ENCODE results near the gene CASTOR2. TPM values are rescaled to one million over a fixed set of nuclear protein-coding genes. Genes with fewer than 3 reads are reported as not detected.

CASTOR2 gene
- total RNA-seq, 2 donors from 2014 or later = 4.4 to 5.6 TPM

GRCh38 chr7:75018570-75019364 is 54.3 kb downstream of the CASTOR2 start:
- no peaks in the 10 kb centered on the region for H3K4me1 Mint-ChIP-seq (ENCODE audit: low read depth)
- DNase-seq (no peak), ATAC-seq (replicated peaks in 1 of 2) (peak in 1 of 2 donors; percentile 20)
- no peaks in the 10 kb centered on the region for H3K9me3 Mint-ChIP-seq
- no peak overlapping the region for H3K27ac Mint-ChIP-seq
- H3K27me3 Mint-ChIP-seq (ENCODE audit: low read depth) = no peaks in the 10 kb centered on the region
- H3K36me3 Mint-ChIP-seq (ENCODE audit: insufficient read depth in 2 of 2) = no peaks in the 10 kb centered on the region
- H3K4me3 Mint-ChIP-seq = no peak overlapping the region

GRCh38 chr7:75019800-75020199 is 55.3 kb downstream of the CASTOR2 start:
- no peak for DNase-seq
- no peaks in the 10 kb centered on the region for H3K4me1 Mint-ChIP-seq (ENCODE audit: low read depth)
- H3K4me3 Mint-ChIP-seq = no peak overlapping the region
- ATAC-seq (replicated peaks in 1 of 2) = no peak
- no peaks in the 10 kb centered on the region for H3K27me3 Mint-ChIP-seq (ENCODE audit: low read depth)
- no peaks in the 10 kb centered on the region for H3K9me3 Mint-ChIP-seq
- no peaks in the 10 kb centered on the region for H3K36me3 Mint-ChIP-seq (ENCODE audit: insufficient read depth in 2 of 2)
- no peak overlapping the region for H3K27ac Mint-ChIP-seq

DNA sequence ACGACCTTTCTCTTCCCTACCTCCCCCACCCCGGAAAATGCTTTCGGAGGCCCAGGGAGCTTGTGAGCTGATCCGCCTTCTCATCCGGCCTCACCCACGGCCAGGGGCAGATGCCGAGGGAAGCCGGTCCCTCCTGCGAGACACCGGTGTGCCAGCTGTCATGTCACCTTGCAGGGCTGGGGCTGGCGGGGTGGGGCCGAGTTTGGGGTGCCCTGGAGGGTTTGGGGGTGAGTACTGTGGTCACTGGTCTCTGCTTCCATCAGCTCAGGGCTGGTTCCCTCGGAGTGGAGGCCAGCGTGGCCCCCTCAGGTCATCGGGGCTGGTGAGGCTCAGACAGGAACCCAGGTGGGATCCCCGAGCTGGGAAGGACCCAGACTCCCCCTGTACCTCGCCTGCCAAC is 60.4 kb downstream of the CASTOR2 start:
- no peaks in the 10 kb centered on the region for H3K36me3 Mint-ChIP-seq (ENCODE audit: insufficient read depth in 2 of 2)
- no peak overlapping the region for H3K4me3 Mint-ChIP-seq
- DNase-seq = no peak
- H3K27ac Mint-ChIP-seq = no peak overlapping the region
- H3K4me1 Mint-ChIP-seq (ENCODE audit: low read depth) = no peaks in the 10 kb centered on the region
- H3K9me3 Mint-ChIP-seq = no peaks in the 10 kb centered on the region
- ATAC-seq (replicated peaks in 1 of 2) = no peak
- H3K27me3 Mint-ChIP-seq (ENCODE audit: low read depth) = no peaks in the 10 kb centered on the region

GRCh38 chr7:75028299-75028698 is 63.8 kb downstream of the CASTOR2 start:
- ATAC-seq (replicated peaks in 1 of 2) (no peak), DNase-seq (no peak)
- no peaks in the 10 kb centered on the region for H3K9me3 Mint-ChIP-seq
- no peak overlapping the region for H3K4me3 Mint-ChIP-seq
- peaks cover 0 to 4% of the 10 kb centered on the region in 2 donors for H3K36me3 Mint-ChIP-seq (ENCODE audit: insufficient read depth in 2 of 2)
- no peak overlapping the region for H3K27ac Mint-ChIP-seq
- no peaks in the 10 kb centered on the region for H3K4me1 Mint-ChIP-seq (ENCODE audit: low read depth)
- no peaks in the 10 kb centered on the region for H3K27me3 Mint-ChIP-seq (ENCODE audit: low read depth)

GRCh38 chr7:75033064-75033463 is 68.6 kb downstream of the CASTOR2 start:
- DNase-seq = no peak
- ATAC-seq (replicated peaks in 1 of 2) = no peak
- H3K27ac Mint-ChIP-seq = no peak overlapping the region
- peaks cover 0 to 4% of the 10 kb centered on the region in 2 donors for H3K36me3 Mint-ChIP-seq (ENCODE audit: insufficient read depth in 2 of 2)
- no peak overlapping the region for H3K4me3 Mint-ChIP-seq
- no peaks in the 10 kb centered on the region for H3K4me1 Mint-ChIP-seq (ENCODE audit: low read depth)
- H3K9me3 Mint-ChIP-seq = no peaks in the 10 kb centered on the region
- H3K27me3 Mint-ChIP-seq (ENCODE audit: low read depth) = no peaks in the 10 kb centered on the region

DNA sequence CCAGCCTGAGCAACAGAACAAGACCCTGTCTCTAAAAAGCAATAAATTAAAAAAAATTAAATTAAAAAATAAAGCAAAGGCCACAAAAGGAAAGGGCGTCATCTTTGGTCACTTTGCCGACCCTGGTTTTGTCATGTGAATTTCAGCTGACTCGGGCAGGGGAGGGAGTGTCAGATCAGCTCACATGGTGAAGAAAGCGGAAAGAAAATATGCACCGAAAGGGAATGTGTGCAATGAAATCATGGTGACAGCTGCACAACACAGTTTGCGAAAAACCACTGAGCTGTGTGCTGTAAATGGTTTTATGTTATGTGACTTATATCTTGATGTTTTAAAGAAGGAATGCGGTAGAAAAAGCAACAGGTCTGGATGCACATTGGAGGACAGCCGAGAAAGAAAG is 69.3 kb downstream of the CASTOR2 start:
- ATAC-seq (replicated peaks in 1 of 2) (no peak), DNase-seq (no peak)
- Mint-ChIP-seq H3K4me3 (no peak overlapping the region), H3K27ac (no peak overlapping the region), H3K4me1 (ENCODE audit: low read depth) (no peaks in the 10 kb centered on the region), H3K9me3 (no peaks in the 10 kb centered on the region), H3K36me3 (ENCODE audit: insufficient read depth in 2 of 2) (peaks cover 0 to 4% of the 10 kb centered on the region in 2 donors), H3K27me3 (ENCODE audit: low read depth) (no peaks in the 10 kb centered on the region)

- Mint-ChIP-seq H3K9me3 (no peaks in the 10 kb centered on the region), H3K4me3 (no peak overlapping the region), H3K27ac (no peak overlapping the region), H3K36me3 (ENCODE audit: insufficient read depth in 2 of 2) (peaks cover 0 to 3% of the 10 kb centered on the region in 2 donors), H3K27me3 (ENCODE audit: low read depth) (no peaks in the 10 kb centered on the region), H3K4me1 (ENCODE audit: low read depth) (peaks cover 11% of the 10 kb centered on the region)
- ATAC-seq (replicated peaks in 1 of 2) (peak; percentile 15 to 32), DNase-seq (no peak)
Observed at GRCh38 chr7:75038508-75038907, 74.0 kb downstream of the CASTOR2 start.

DNA sequence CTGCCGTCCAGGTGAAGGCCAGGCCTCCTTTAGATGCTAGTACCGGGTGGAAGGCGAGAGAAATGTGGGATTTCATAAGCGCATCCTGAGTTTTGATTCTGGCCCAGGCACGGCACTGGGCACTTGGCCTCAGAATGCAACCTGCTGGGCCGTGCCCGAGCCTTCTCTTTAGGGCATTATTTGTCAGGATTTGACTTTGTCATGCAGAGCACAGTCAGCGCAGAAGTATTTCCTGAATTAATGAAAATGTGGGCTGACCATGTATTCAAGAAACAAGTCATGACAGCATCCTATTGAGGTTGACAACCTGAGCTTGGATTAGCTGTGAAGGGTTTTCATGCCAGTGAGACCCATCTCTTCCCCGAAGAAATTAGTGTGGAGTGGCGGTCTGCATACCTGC is 74.7 kb downstream of the CASTOR2 start:
- H3K27me3 Mint-ChIP-seq (ENCODE audit: low read depth) = no peaks in the 10 kb centered on the region
- ATAC-seq (replicated peaks in 1 of 2) = no peak

DNA sequence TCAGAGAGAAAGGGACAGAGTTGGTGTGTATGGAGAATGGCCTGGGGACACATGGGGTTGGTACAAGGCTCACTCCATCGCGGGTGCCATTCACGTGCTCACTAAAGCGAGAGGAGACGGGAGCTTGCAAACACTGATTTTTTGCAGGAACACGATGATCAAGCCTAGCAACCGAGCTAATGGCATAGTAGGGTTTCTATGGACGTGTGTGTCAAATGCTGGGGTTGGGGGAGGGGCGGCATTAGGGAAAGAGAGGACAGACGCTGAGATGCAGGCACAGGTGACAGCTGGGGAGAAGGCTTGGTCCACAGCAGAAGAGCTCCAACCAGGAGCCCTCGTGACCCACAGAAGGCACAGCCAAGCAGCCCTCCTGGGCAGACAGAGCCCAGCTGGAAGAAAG is 75.2 kb downstream of the CASTOR2 start:
- Mint-ChIP-seq H3K4me1 (ENCODE audit: low read depth) (peaks cover 11% of the 10 kb centered on the region), H3K4me3 (no peak overlapping the region), H3K9me3 (no peaks in the 10 kb centered on the region), H3K36me3 (ENCODE audit: insufficient read depth in 2 of 2) (peaks cover 0 to 3% of the 10 kb centered on the region in 2 donors), H3K27me3 (ENCODE audit: low read depth) (no peaks in the 10 kb centered on the region), H3K27ac (no peak overlapping the region)
- no peak for DNase-seq
- ATAC-seq (replicated peaks in 1 of 2) = no peak

More for the DNA sequence above, 74.7 kb downstream of the CASTOR2 start:
- Mint-ChIP-seq H3K36me3 (ENCODE audit: insufficient read depth in 2 of 2) (peaks cover 0 to 3% of the 10 kb centered on the region in 2 donors), H3K4me1 (ENCODE audit: low read depth) (peaks cover 11% of the 10 kb centered on the region), H3K9me3 (no peaks in the 10 kb centered on the region), H3K27ac (no peak overlapping the region), H3K4me3 (no peak overlapping the region)
- no peak for DNase-seq

- ATAC-seq (replicated peaks in 1 of 2) = peak in 1 of 2 donors; percentile 28
- no peaks in the 10 kb centered on the region for H3K27me3 Mint-ChIP-seq (ENCODE audit: low read depth)
- peaks cover 11% of the 10 kb centered on the region for H3K4me1 Mint-ChIP-seq (ENCODE audit: low read depth)
- H3K36me3 Mint-ChIP-seq (ENCODE audit: insufficient read depth in 2 of 2) = peaks cover 0 to 3% of the 10 kb centered on the region in 2 donors
- no peak overlapping the region for H3K4me3 Mint-ChIP-seq
- no peak for DNase-seq
- H3K9me3 Mint-ChIP-seq = no peaks in the 10 kb centered on the region
- no peak overlapping the region for H3K27ac Mint-ChIP-seq
Observed at GRCh38 chr7:75040512-75040911, 76.0 kb downstream of the CASTOR2 start.

DNA sequence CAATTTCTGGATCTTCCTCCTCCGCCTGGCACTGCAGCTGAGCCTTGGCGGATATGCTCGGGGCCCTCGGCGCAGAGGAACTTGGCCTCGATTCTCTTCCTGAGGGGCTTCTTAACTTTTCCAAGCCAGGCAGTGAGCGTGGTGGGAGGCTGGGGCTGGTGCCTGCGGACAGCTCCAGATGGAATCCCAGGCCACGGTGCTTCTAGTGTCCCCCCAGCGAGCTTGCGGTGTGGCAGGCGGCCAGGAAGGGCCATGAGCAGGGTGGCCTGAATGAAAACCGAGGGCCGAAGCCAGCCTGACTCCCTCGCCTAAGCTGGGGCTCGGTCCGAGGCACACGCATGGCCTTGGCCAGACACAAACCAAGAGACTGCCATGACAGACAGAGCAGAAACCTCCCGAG is 77.8 kb downstream of the CASTOR2 start:
- no peak for DNase-seq
- Mint-ChIP-seq H3K4me3 (no peak overlapping the region), H3K36me3 (ENCODE audit: insufficient read depth in 2 of 2) (peaks cover 0 to 3% of the 10 kb centered on the region in 2 donors), H3K27me3 (ENCODE audit: low read depth) (no peaks in the 10 kb centered on the region), H3K9me3 (no peaks in the 10 kb centered on the region), H3K27ac (no peak overlapping the region), H3K4me1 (ENCODE audit: low read depth) (peaks cover 11% of the 10 kb centered on the region)
- ATAC-seq (replicated peaks in 1 of 2) = no peak

DNA sequence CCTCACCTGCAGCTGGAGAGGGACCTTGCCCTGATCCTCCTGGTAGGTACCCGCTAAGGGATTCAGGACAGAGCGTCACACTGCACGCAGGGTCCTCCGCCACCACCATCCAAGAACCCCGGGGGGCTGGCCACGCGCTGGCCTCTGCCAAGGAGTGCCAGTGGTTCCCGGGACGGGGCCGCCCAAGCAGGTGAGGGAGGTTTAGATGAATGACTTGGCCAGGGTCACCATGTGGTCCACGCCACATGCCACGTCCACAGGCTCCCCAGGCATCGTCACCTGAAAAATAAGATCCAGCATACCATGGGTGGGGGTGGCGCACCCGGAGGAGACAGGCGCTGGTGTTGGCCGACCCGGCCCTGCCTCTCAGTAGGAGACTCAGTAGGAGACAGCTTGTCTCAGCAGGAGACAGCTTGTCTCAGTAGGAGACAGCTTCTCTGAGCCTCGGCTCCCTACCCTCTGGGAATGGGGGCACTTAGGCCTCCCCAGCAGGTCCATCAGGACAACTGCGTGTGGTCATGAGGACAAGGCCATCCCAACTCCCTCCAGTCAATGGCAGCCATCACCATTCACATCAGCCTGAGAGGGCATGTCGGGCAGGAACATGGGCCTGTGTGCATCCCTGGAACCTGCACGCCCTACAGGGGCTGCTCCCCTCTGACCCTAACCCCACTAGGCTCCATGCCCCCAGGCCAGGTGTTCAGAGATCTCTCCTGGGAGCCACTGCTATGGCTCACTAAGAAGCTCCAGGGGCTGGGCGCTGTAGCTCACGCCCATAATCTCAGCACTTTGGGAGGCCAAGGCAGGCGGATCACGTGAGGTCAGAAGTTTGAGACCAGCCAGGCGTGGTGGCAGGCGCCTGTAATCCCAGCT is 78.6 kb downstream of the CASTOR2 start:
- peak in 1 of 2 donors; percentile 15 for ATAC-seq (replicated peaks in 1 of 2)
- Mint-ChIP-seq H3K9me3 (no peaks in the 10 kb centered on the region), H3K36me3 (ENCODE audit: insufficient read depth in 2 of 2) (peaks cover 0 to 3% of the 10 kb centered on the region in 2 donors), H3K27ac (no peak overlapping the region), H3K4me1 (ENCODE audit: low read depth) (peaks cover 11% of the 10 kb centered on the region), H3K27me3 (ENCODE audit: low read depth) (no peaks in the 10 kb centered on the region), H3K4me3 (no peak overlapping the region)
- DNase-seq = no peak

DNA sequence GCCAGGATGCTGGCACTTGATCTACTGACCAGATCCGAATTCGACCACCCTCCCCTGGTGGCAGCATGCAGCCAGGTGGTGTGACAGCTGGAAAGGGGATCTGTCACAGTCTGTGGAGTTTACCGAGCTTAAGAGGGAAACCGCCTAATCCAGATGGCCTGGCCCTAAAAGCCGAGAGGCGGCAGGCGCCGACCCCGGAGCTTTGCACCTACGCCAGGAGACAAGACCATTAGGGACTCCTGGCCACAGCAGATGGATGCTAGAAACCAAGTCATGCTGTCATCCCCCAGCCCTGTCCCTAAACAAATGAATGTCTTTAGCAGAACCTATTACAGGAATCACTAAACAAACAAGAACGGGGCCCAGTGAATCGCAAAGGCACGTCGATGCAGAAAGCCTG is 81.4 kb downstream of the CASTOR2 start:
- H3K9me3 Mint-ChIP-seq = no peaks in the 10 kb centered on the region
- H3K36me3 Mint-ChIP-seq (ENCODE audit: insufficient read depth in 2 of 2) = peaks cover 0 to 12% of the 10 kb centered on the region in 2 donors
- no peak for ATAC-seq (replicated peaks in 1 of 2)
- peaks cover 6% of the 10 kb centered on the region for H3K4me1 Mint-ChIP-seq (ENCODE audit: low read depth)
- no peak overlapping the region for H3K27ac Mint-ChIP-seq
- no peak for DNase-seq
- H3K27me3 Mint-ChIP-seq (ENCODE audit: low read depth) = no peaks in the 10 kb centered on the region
- H3K4me3 Mint-ChIP-seq = no peak overlapping the region

Measured in activated T-cell treated with anti-CD3 and anti-CD28 coated beads, Interleukin-2, amount 50 U/mL, for 72 hours (primary cell).